Measurements from ENCODE around the gene AP1B1. TPM values are rescaled to one million over a fixed set of nuclear protein-coding genes. Genes with fewer than 3 reads are reported as not detected.

The AP1B1 gene
- total RNA-seq, 1 experiment from 2014 or later, result 88.9 TPM

DNA sequence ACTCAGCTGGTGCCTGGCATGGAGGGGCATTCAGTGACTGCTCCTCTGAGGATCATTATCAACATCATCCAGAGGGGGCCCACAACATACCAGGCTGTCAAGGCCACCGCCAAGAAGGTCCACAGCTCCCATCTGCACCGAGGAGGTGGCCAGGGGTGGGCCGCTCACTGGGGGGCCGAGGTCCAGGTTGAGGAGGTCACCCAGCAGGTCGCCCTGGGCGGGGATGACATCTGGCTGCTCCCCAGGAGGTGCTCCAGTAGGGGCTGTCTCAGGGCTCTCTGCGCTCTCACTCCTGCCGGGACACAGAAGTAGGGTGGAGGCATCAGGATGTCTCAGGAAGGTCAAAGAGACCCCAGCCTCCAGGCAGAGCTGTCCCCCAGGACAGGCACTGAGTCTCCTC, 47.8 kb downstream of the AP1B1 start:
- CTCF ChIA-PET, result no interaction called here
- no peak for DNase-seq
- intact Hi-C loops (cut with micrococcal nuclease; ENCODE audit: unreplicated experiment), result no loop called here
- Mint-ChIP-seq H3K9me3 (ENCODE audit: low read depth, unreplicated experiment) (no peaks in the 10 kb centered on the region), H3K27ac (ENCODE audit: unreplicated experiment) (no peak overlapping the region), H3K4me3 (ENCODE audit: low read depth, unreplicated experiment) (no peak overlapping the region), H3K4me1 (ENCODE audit: low read depth, unreplicated experiment) (no peaks in the 10 kb centered on the region), H3K36me3 (ENCODE audit: insufficient read depth, unreplicated experiment) (peaks cover 36% of the 10 kb centered on the region), H3K27me3 (ENCODE audit: unreplicated experiment) (no peaks in the 10 kb centered on the region)
- no TSS peak for BruUV-seq (replicated peaks)
- TF ChIP-seq, protein P1, sequence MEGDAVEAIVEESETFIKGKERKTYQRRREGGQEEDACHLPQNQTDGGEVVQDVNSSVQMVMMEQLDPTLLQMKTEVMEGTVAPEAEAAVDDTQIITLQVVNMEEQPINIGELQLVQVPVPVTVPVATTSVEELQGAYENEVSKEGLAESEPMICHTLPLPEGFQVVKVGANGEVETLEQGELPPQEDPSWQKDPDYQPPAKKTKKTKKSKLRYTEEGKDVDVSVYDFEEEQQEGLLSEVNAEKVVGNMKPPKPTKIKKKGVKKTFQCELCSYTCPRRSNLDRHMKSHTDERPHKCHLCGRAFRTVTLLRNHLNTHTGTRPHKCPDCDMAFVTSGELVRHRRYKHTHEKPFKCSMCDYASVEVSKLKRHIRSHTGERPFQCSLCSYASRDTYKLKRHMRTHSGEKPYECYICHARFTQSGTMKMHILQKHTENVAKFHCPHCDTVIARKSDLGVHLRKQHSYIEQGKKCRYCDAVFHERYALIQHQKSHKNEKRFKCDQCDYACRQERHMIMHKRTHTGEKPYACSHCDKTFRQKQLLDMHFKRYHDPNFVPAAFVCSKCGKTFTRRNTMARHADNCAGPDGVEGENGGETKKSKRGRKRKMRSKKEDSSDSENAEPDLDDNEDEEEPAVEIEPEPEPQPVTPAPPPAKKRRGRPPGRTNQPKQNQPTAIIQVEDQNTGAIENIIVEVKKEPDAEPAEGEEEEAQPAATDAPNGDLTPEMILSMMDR (IDR thresholded peaks at IDR 0.05; ENCODE audit: unreplicated experiment), result no peak

DNA sequence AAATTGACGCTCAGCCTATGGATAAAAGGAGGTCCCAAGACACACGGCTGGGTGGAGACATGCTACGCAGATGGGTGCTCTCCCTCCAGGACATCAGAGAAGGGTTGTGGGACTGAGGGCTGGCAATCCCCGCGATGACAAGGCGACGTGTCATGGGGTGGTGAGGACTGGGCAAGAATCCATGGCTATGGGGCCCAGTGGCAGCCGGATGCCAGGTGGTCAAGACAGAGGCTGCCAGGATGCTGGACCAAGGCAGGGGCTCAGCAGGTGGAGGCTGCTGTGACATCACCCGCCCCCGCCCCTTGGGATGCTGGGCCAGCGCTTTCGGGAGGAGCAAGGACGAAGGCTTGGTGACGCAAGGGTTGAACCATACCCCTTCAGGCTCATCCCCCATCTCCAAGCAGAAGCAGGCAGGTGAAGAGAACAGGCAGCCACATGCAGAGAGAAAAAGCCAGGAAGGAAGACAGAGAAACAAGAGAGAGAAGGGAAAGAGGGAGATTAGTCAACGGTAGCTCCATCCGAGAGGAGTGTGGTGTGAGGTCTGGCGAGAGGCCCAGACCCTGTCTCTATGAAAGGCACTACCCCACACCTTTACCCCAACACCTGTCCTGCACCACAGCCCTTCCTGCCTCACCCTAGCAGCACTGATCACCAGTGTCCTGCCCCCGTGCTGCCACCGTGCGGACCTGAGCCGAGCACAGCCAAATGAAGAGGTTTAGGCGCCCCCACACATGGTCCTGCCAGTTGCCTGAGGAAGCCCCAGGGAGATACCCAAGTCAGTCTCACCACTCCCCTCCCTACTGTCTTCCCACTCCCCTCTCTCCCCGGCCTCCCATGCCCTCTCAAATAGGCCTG, 48.8 kb downstream of the AP1B1 start:
- no peak overlapping the region for H3K27ac Mint-ChIP-seq (ENCODE audit: unreplicated experiment)
- H3K4me1 Mint-ChIP-seq (ENCODE audit: low read depth, unreplicated experiment), result no peaks in the 10 kb centered on the region
- no peaks in the 10 kb centered on the region for H3K9me3 Mint-ChIP-seq (ENCODE audit: low read depth, unreplicated experiment)
- H3K4me3 Mint-ChIP-seq (ENCODE audit: low read depth, unreplicated experiment), result no peak overlapping the region
- intact Hi-C loops (cut with micrococcal nuclease; ENCODE audit: unreplicated experiment), result no loop called here
- H3K27me3 Mint-ChIP-seq (ENCODE audit: unreplicated experiment), result no peaks in the 10 kb centered on the region
- TF ChIP-seq, protein P1 (IDR thresholded peaks at IDR 0.05; ENCODE audit: unreplicated experiment), result no peak
- BruUV-seq (replicated peaks), result no TSS peak
- peaks cover 31% of the 10 kb centered on the region for H3K36me3 Mint-ChIP-seq (ENCODE audit: insufficient read depth, unreplicated experiment)
- DNase-seq, result no peak
- CTCF ChIA-PET, result no interaction called here

DNA sequence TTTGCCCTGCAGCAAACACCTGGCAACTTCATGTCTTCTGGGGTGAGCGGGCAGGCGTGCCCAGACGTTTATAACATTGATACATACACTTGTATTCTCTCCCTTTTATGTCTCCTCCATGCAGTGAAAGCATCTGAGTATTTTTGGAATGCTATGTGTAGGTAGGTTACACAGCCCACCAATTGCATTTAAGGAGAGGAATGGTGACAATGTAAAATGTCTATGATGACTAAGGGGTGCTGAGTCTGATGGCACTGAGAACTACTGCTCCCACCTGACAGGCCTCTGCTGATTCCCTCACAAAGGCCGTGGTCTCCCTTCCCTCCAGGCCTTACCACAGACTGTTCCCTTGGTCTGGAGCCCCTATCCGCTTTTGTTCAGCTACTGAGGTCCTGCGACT, 50.0 kb downstream of the AP1B1 start:
- Mint-ChIP-seq H3K36me3 (ENCODE audit: insufficient read depth, unreplicated experiment) (peaks cover 33% of the 10 kb centered on the region), H3K4me3 (ENCODE audit: low read depth, unreplicated experiment) (no peak overlapping the region), H3K9me3 (ENCODE audit: low read depth, unreplicated experiment) (no peaks in the 10 kb centered on the region), H3K27me3 (ENCODE audit: unreplicated experiment) (no peaks in the 10 kb centered on the region), H3K4me1 (ENCODE audit: low read depth, unreplicated experiment) (no peaks in the 10 kb centered on the region), H3K27ac (ENCODE audit: unreplicated experiment) (no peak overlapping the region)
- DNase-seq, result no peak
- no TSS peak for BruUV-seq (replicated peaks)
- CTCF ChIA-PET, result no interaction called here
- TF ChIP-seq, protein P1 (IDR thresholded peaks at IDR 0.05; ENCODE audit: unreplicated experiment), result no peak
- intact Hi-C loops (cut with micrococcal nuclease; ENCODE audit: unreplicated experiment), result no loop called here

DNA sequence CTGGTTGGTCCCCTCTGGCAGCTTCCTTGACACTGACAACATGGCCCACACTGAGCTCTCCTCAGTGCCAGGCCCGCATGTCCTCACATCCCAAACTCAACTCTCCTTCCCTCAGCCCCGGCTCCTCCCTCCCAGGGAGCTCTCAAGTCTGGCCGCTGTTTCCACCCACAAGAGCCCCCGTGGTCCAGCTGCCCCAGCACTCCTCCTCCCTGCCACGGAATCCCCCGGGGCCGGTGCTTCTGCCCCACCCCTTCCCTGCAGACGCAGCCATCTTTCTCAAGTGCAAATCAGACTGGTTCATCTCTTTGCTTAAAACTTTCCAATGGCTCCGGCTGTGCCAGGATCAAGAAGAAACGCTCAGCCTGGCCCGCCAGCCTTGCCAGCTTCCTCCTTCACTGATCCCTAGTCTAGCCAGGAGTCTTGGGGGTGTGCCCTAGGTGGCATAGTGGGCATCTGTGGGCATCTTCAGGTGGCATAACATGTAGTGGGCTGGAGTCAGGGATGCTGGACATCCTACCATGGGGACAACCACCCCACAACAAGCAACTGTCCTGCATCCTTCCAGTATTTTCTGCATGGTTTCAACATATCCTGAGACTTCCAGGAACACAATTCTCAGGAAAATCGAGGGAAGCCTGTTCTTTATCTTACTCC, 50.6 kb downstream of the AP1B1 start:
- CTCF ChIA-PET, result no interaction called here
- no peak overlapping the region for H3K27ac Mint-ChIP-seq (ENCODE audit: unreplicated experiment)
- no TSS peak for BruUV-seq (replicated peaks)
- H3K9me3 Mint-ChIP-seq (ENCODE audit: low read depth, unreplicated experiment), result no peaks in the 10 kb centered on the region
- H3K4me3 Mint-ChIP-seq (ENCODE audit: low read depth, unreplicated experiment), result no peak overlapping the region
- TF ChIP-seq, protein P1 (IDR thresholded peaks at IDR 0.05; ENCODE audit: unreplicated experiment), result no peak
- H3K36me3 Mint-ChIP-seq (ENCODE audit: insufficient read depth, unreplicated experiment), result peaks cover 33% of the 10 kb centered on the region
- no peak for DNase-seq
- no peaks in the 10 kb centered on the region for H3K27me3 Mint-ChIP-seq (ENCODE audit: unreplicated experiment)
- intact Hi-C loops (cut with micrococcal nuclease; ENCODE audit: unreplicated experiment), result no loop called here
- no peaks in the 10 kb centered on the region for H3K4me1 Mint-ChIP-seq (ENCODE audit: low read depth, unreplicated experiment)

Measured in Calu3 (cell line).